Midbrain (tissue), 1 donor: ENCODE results near the gene MLIP.
"Not testable (repeated sequence)": the region's sequence is repeated elsewhere in the genome, so short reads cannot be mapped to it uniquely, and the experiment has no call there.

ENCODE experiments used
- DNase-seq: peaks from one replicate; lab custom pipeline; 2025; lab: John Stamatoyannopoulos, UW

MLIP gene

DNA sequence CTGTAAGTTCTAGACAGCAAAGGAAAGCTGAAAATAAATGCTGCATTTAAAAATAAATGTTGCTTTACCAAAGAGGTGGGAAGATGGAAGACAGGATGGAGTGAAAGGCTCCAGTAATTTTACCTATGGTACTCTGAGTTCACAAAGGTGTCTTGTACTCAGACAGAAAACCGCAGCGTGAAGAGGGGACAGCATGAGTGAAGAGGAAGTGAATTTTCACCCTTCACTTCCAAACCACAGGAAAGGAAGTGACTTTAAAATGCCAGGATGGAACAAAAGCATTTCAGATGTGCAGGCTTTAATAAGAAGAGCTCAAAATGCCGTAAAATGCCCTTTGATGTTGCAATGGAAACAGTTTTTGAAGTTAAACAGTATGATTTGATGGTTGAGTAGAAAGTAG, 105.8 kb downstream of the MLIP start:
- no peak for DNase-seq

DNA sequence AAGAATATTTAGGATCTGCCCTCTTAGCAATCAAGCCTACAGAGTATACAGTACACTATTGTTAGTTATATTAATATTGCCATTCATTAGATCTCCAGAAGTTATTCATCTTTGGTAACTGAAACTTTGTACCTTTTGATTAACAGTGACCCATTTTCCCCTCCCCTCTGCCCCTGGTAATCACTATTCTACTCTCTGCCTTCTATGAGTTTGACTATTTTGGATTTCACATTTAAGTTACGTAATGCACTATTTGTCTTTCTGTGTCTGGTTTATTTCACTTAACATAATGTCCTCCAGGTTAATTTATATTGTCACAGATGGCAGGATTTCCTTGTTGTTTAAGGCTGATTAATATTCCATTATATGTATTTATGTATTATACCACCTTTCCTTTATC, 111.0 kb downstream of the MLIP start:
- no peak for DNase-seq

DNA sequence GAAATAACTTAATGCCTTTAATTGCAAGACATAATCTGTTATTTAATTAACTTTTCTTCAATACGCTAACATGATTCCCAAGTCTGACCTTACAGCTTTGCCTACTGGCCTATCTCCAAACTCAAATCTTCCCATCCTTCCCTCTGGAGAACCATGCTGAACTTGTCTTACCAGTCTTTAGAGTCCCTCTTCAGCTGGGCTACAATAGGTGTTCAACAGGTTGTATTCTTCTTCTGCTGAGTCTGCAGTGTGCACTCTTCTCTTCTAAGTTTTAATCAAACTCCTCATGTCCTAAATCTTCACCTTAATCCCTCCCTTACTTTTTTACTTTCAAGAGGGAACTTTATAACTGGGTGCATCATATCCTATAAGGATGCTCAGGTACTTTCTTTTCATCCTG, 121.5 kb downstream of the MLIP start:
- no peak for DNase-seq

DNA sequence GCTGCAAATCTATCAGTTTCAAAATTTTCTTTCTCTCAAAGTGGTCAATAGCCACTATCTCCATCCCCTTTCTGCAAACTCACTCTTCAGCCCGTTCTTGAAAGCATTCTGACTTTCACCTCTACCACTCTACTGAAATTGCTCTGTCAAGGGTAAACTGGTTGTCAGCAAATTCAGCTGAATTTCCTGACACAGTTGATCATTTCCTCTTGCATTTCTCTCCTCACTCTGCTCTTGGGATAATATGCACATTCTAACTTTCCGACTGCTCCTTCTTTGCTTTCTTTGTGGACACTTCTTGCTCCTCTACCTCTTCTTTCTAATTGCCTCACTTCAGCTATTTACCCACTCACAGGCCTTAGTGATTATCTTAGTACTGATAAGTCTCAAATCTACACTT, 123.3 kb downstream of the MLIP start:
- DNase-seq, result no peak

DNA sequence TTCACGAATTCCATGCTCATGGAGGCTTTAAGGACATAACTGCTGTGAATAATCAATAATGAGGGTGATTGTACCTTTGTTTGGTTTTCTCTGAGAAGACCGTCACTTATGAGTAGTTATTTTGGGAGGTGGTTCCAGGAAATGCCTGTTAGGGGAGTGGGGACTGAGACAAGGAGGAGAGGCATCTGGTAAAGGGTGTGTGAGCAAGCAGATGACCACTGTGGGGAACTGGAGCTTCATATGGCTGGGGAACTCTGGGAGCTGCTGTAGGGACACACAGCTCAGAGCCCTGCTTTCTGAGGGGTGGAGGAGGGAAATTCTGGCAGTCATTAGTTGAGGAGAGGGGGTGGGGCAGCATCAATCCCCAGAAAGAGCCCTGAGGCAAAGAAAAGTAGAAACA, 125.7 kb downstream of the MLIP start:
- DNase-seq, result no peak

DNA sequence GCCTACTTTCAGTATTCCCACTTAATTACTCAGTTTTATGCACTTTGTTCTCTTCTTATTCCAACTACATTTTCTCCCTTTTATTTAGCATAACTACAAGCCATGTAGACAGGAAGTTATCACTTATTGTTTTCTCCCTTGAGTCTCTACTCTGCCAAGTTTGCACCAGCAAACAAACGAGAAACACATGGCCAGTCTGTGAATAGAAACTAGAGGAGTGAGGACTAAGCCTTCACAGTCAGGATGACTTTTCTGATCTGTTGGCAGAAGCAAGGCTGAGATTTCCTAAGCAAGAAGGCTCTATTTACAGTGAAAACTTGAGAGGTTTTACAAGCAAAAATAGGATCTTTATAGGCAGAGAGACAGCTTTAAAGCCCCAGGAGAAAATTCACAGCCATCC, 127.2 kb downstream of the MLIP start:
- DNase-seq, result no peak

DNA sequence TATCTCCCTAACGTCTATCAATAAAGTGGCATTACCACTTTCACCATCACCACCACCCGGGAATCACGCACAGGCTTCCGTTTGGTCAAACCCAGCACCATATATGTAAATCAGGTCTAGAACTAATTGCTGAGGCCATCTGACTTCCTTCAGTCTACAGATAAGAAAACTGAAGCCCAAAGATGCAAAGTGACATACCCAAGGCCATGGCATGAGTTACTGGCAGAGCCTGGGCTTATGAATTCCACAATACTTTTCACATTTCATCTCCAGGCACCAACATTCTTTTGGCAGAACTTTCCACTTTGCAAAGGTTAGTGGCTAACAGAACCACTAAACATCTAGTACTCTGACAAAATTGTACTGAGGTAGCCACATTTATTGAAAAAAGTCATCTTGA, 132.5 kb downstream of the MLIP start:
- no peak for DNase-seq

DNA sequence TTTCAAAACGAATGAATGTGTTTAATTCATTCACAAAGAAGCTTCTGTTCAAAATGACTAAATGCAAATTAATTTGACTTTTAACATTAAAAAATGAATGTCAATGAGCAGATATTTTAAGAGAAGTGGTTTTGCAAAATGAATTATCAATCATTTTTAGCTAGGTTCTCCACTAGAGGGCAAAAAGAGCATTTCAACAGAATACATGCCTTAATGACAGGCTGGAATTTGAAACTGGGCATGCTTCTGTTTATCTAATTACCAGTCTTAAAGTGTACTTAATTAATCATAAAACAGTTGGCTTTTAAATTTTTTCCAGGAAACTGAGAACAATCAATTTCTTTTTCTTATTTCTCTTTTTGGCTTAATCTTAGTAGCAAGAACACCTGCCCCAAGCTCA, 133.2 kb downstream of the MLIP start:
- peak; percentile 13 for DNase-seq

DNA sequence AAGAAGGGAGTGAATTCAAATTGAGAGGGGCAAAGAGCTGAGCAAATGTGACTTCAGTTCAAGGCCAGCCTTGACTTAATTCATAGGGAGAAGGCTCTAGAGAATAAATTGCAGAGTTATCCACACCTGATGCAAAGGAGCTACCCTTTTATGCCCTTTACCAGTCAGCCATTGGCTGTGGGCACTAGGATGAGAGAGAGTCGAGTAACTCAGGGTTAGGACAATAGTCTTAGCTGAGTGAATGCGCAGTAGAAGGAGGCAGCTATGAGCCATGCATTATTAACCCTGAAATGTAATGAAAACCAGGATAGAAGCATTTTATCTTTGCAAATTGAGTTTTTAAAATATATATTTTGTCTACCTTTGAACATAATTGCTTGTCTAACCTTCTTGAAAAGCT, 134.0 kb downstream of the MLIP start:
- no peak for DNase-seq

DNA sequence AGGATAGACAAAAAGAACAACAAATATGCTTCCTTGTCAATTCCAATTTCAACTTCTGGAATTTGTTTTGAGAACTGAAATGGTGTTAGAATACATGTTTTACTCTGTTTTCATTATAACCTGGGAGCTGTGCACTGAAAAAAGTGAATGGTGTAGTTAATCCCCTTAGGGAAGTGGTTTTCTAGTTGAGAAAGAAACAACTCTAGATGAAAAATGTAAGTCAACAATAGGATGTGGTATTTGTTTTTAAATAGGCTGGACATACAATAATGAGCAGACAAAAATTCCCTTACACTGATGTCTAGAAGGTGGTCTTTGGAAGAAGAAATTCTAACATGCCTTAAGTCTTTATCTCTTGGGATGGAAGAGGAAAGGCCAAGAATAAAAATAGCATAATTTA, 137.1 kb downstream of the MLIP start:
- DNase-seq, result no peak

DNA sequence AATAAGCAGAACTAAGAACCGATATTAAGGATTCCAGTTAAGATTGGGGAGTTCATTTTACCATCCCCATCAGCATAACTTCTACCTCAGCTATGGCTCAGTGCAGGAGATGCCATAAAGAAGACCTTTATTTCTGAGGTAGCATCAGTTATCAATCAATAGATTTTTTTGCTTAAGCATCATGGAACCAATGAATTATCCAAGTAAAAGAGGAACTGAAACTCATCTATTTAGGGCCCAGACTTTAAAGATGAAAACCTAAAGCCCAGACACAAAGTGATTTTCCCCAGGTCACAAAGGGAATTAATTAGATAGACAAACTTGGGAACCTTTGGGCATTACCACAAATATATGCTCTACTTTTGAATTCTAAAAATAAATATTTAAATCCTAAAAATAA, 137.8 kb downstream of the MLIP start:
- no peak for DNase-seq

DNA sequence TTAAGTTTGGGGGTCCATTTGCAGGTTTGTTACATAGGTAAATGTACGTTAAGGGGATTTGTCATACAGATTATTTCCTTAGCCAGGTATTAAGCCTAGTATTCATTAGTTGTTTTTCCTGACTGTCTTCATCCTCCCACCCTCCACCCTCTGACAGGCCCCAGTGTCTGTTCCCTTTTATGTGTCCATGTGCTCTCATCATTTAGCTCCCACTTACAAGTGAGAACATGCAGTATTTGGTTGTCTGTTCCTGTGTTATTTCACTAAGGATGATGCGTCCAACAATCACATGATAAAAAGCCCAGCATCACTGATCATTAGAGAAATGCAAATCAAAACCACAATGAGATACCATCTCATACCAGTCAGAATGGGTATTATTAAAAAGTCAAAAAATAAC, 138.6 kb downstream of the MLIP start:
- DNase-seq, result not testable (repeated sequence)

DNA sequence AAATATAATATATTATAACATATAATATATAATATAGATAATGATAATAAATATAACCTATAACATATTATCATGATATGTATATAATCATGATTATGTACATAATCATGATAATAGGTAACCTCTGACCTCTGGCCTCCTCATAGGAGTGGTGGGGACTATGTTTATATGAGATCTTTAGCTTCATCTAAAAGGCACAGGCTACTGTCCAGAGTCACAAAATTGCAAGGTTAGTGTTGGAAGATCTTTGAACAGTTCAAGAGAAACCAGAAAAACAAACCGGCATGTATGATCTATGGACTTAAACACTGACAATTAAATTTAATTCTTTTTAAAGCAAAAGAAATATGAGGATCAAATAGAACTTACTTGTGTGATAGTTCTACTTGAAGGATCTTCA, 141.3 kb downstream of the MLIP start:
- DNase-seq, result no peak

DNA sequence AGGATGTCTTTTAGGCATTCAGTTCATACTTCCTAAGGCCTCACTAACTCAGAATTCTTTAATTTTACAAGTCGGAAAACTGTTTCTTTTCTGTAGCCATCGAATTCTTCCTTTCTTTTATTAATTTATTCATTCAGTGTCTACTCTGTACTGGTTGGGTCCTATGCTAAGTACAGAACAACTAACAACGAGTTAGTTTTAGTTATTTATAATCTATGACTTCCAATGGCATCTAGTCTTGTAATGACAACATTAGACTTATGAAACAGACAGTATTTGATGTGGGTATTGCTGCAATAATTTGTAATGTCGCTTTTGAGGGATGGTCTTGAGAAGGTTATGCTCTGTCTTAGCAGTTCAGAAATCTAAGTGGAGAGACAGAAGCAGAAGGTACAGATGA, 141.7 kb downstream of the MLIP start:
- DNase-seq, result no peak

DNA sequence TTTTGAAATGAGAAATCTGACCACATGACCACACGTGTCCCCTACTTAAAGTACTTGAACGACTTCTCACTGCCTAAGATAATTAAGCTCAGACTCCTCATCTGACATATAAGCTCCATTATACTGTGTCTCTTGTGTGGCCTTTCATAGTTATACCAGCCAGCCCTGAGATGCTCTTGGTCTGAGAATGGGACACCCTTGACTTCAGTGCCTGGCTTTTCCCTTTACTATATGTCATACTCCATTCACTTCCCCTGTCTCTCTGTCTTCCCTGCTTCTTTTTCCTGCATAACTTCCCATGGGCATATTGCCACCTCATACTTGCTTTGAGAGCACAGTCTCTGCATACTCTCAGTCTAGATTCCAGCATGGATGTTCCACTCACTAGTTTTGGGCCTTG, 143.6 kb downstream of the MLIP start:
- no peak for DNase-seq

DNA sequence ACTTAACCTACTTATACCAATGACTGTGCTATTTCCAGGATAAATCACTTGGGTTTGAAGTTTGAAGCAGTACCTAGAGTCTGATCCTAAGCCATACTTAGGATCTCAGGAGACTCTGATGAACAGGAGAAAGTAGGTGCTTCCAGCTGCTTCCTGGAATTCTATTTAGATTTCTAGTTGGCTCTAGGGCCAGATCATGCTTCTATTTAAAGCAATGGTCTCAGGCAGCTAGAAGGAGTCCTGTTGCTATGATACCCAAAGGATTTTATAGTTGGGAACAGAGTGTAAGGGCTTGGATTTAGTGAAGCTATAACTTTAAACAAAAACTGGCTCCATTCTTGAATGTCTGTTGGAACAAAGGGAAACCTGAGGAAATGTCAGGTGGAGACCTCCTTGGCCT, 144.6 kb downstream of the MLIP start:
- DNase-seq, result peak; percentile 10

DNA sequence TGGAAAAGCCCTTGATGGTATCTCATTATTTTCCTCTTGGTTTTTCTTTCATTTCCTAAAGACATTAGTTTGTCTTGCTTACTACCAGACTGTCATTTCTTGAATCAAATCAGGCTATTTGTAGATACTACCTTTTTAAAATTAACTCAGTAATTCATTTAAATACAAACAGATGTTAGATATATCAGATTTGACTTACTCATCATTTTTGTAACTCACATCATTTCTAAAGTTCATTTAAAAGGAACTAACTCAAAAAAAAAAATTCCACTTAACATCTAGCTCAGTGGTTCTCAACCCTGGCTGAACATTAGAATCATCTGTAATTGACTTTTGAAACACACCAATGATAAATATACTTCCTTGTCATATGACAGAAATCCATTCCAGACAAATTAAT, 148.8 kb downstream of the MLIP start:
- DNase-seq, result no peak

DNA sequence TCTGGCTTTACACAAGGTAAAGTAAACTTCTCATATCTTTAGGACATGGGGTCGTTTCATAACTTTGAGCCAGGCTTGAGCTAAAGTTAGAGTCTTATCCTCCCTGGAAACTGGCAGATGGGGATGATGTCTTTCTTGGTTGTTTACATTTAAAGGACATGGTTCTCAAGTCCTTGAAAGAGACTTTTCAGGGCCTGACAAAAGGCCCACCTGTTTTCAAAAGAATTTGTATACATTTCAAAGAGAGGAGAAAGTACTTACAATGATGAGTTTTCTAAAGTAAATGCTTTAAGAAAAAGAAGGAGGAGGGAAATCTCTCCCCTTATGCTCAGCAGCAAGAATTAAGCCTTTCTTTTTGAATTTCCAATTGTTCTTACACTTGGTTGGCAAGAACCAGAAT, 151.3 kb downstream of the MLIP start:
- no peak for DNase-seq

DNA sequence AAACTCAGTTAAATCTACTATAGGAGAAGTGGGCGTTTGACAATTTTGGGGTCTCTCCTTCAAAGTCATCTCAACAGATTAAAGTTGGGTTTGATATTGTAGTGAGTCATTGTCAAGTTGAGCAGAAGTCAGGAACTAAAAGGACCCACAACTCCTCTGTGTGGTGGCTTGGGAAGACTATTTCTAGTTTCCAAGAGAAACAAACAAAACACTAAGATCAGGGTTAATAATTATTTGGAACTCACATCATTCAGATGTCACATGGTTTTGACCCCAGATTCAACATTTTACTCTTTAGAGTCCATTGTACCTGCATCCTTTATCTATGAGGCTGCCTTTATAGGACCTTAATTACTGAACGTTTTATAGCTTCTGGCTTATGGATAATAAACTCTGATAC, 151.7 kb downstream of the MLIP start:
- DNase-seq, result no peak

DNA sequence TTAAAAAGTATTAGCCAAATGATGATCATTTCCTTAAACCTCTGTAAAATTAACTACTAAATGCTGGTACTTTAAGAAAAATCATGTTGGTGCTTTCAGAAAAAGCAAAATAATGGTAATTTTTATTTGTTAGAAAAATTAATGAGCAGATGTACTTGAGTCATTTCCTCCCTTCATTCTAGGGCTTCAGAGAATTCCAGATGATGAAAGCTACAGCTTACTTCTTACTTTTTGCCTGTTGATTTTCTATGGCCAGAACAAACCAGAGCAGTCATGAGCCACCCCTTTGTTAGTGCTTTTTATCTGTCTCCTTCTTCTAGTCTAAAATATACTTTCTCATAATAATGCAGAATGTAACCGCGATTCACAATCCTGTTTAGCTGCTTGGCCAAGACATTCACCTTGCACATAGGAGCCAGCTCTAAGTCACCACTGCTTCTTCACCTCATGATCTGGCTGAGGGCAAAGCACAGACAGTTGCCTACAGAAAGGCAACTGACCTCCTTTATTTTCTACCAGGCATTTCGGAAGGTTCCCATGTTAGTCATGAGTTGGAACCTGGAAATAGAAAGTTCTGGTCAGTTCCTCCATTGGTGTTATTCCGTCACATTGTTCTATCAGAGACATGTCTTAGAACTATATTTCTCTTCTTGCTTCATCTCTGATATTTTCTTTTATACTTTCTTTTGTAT, 153.5 kb downstream of the MLIP start:
- no peak for DNase-seq

DNA sequence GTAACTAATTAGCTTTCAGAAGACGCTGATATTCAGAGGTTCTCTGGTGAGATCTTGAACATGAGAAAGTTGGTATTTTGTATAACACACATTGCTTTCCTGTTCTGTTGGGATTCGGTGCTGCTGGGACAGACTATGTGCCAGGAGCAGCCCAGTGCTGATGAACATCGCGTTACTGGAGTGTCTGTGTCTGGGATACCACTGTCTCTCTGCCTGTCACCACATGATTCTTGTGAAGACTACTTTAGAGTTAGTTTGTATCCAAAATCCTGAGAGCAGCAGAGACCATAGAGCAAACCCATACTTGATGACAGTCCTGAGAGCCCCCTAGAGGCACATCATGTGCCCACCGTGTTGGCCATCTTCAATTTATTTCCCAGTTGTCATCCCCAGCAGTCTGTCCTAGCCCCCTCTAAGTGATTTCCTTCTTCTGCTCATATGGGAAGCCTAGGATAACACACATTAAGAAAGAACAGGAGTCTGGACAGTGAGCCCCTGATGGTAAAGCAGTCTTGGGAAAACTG, 155.2 kb downstream of the MLIP start:
- no peak for DNase-seq

DNA sequence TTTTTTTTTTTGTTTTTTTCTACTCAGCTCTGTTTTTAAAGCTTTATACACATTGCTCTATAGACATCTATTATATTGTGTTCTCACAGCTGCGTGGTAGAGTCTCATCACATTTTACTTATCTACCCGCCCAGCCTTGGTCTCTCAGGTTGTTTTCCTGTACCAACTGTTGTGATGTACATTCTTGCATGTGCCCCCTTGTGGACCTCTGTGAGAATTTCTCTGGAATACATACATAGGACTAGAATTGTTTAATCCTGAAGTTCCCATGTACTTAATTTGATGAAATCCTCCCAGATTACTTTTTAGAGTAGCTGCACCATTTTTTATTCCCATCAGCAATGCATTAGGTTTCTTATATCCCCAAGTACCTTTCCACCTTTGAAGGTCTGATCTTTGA, 156.6 kb downstream of the MLIP start:
- no peak for DNase-seq

DNA sequence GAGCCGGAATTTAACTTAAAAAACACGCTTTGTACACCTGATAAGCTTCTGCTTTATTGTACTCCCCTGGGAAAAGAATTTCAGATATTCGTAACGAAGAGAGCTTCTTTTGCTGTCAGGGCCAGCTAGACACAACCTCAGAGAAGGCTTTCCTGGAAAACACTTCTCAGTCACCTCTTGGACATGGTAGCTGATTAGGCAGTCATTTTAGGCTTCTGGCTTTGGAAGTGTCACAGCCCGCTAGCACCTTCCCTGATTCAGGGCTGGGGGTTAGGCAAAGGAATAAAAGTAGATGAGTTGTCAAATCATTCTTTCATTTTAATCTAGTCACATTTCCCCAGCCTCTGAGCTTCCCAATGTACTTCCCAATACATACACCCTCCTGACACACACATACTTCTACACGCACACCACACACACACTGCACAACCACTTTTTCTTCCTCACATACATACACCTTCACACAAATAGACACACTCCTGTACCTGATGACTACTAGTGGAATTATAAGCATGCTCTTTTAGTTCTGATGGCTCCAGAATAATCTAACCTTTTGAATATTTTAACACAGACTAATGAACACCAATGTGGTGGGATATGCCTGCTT, 162.1 kb downstream of the MLIP start:
- no peak for DNase-seq

DNA sequence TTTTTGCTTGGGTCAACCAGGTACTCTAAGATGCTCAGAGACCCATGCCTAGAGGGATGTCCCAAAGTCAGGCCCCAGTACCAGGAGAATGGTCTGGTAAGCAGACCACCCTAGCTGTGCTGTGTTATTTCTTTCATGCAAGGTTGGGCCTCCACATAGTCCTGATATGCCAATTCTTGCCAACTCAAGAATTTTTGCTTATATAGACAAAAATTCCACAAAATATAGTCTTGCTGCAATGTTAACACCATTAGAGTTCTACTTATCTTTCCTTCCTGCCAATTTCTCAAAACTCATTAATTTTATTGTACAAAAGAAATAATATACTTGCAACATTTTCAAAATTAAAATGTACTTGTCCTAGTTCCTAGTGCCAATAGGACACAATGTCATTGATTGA, 163.1 kb downstream of the MLIP start:
- no peak for DNase-seq
